NCI-H1092 treated with DMSO at 0.1 percent for 48 hours (cell line): Measurements from ENCODE around the gene NECTIN2.
"Not testable (repeated sequence)": the region's sequence is repeated elsewhere in the genome, so short reads cannot be mapped to it uniquely, and the experiment has no call there.

Experiments
- DNase-seq: peaks from one replicate; lab custom pipeline; 2025; lab: John Stamatoyannopoulos, UW

The NECTIN2 gene

DNA sequence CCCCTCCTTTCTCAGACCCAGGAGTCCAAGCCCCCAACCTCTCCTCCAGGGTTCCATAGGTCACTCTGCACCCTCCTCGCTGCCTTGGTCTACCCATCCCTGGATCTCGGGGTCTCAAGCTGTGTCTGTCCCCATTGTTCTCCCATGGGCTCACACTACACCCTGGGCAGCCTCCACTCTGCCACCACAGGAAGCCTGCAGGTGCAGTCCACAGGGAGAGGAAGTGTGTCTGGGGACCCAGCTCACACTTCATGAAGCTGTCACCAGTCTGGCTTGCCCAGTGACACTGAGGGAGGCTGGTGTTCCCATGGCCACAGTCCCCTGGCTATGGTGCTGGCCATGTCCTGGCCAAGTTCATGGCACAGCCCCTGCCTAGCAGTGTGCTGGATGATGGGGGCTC, 5.3 kb downstream of the NECTIN2 start:
- peak; percentile 2 for DNase-seq

DNA sequence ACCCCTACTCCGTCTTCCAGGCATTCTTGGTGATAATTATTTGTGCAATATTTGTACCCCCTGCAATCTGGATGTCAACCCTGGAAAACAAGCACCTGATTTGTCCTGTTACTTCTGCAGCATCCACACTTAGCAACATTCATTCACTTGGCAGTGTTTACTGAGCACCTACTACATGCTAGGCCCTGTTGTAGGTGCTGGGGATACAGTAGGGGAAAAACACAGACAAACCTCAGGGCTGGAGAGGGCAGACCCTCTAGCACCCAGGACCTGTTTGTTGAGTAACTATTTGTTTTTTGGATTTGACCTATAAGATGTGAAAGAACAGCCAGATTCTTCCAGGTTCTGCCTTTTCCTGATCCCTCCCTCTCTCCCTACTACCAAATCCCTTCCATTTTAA, 9.5 kb downstream of the NECTIN2 start:
- DNase-seq = no peak

DNA sequence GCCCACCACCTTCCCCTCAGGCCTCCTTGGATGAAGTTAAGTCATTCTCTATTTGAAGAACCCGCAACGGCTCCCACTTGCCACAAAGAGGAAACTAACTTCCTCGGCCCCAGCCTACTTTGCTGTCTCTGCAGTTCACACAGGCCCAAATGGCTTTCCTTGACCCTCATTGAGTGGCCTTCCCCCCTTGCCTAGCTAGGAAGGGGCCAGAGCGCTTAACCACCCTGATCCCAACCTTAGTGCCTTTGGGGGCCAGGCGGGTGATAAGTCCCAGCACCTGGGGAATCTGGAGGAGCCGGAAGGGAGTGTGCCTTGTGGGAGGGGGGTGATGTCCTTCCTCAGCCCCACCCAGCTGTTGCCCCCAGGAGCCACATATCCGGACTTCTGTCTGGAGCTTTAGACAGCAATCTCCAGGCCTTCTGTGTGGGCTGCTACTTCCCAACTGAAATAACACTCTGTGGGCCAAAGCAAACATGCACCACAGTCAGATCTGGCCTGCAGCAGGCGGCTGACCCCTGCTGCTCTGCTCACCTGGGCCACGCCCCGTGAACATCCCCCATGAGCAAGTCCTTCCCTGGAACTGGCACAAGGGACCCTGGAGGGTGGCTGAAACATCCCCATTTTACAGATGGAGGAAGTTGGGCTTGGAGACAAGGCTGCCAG, 10.5 kb downstream of the NECTIN2 start:
- no peak for DNase-seq

DNA sequence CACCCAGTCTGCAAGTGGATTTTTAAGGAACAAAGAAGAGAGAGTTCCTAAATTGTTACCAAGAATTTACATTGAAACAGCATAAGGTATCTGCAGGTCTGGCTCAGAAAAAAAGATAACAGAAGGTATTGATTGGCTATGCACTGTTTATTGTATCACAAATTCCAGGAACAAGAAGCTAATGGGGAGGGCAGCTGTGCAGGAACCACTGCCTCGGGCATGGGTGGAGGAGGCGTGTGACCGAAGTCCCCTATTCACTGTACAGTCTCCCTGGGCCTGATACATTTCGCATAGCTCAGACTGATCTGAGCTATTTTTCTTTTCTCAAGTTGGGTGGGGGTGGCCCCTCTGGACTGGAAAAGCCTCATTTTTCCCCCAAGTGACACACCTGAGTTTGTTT, 11.7 kb downstream of the NECTIN2 start:
- no peak for DNase-seq

DNA sequence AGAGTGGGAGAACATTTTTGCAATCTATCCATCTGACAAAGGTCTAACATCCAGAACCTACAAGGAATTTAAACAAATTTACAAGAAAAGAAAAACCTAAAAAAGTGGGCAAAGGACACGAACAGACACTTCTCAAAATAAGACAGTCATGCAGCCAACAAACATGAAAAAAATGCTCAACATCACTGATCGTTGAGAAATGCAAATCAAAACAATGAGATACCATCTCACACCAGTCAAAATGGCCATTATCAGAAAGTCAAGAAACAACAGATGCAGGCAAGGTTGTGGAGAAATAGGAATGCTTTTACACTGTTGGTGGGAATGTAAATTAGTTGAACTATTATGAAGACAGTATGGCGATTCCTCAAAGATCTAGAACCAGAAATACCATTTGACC, 15.5 kb downstream of the NECTIN2 start:
- not testable (repeated sequence) for DNase-seq

DNA sequence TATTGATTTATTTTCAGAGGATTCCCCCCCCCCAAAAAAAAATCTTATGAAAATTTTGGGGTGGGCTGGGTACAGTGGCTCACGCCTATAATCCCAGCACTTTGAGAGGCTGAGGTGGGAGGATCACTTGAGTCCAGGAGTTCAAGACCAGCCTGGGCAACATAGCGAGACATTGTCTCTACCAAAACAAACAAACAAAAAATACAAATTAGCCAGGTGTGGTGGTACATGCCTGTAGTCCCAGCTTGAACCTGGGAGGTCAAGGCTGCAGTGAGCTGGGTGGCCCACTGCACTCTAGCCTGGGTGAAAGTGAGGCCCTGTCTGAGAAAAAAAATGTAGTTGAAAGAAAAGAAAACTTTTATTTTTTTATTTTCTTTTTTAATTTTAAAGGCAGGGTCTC, 17.9 kb downstream of the NECTIN2 start:
- no peak for DNase-seq

DNA sequence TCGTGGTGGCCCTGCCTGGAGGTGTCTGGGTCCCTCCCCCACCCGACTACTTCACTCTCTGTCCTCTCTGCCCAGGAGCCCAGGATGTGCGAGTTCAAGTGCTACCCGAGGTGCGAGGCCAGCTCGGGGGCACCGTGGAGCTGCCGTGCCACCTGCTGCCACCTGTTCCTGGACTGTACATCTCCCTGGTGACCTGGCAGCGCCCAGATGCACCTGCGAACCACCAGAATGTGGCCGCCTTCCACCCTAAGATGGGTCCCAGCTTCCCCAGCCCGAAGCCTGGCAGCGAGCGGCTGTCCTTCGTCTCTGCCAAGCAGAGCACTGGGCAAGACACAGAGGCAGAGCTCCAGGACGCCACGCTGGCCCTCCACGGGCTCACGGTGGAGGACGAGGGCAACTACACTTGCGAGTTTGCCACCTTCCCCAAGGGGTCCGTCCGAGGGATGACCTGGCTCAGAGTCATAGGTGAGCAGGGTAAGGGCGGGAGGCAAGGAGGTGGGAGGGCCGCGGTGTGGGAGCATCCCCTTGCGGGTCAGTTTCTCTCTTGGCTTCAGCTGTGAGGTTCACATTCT, 19.2 kb downstream of the NECTIN2 start:
- no peak for DNase-seq

DNA sequence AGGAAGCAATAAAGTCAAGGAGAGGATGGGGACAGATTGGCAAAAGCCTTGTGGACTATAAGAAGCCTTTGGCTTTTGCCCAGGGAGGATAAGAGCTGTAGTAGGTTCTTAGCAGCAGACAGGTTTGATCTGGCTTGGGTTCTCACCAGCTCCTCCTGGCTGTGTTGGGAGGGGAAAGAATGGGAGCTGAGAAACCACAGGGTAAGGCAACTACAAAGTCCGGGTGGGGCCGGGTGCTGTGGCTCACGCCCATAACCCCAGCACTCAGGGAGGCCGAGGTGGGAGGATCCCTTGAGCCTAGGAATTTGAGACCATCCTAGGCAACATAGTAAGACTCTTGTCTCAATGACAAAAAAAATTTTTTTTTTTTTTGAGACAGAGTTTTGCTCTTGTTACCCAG, 20.6 kb downstream of the NECTIN2 start:
- DNase-seq = no peak

DNA sequence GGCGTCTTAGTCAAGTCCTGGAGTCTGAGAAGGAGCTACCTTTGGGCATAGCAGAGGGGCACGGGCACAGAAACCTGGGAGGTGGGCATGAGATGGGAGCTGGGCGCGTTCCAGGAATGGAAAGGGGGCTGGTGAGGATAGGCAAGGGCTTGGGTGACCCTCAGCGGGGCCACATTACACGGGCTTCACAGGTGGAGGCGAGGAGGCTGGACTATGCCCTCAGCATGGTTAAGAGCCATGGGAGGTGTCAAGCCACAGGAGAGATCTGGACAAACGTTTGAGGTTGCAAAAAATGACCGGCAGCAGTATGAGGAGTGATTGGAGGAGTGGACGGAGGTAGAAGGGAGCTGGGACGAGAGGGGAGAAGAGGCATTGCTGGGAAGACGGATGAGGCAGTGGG, 21.5 kb downstream of the NECTIN2 start:
- DNase-seq = no peak

DNA sequence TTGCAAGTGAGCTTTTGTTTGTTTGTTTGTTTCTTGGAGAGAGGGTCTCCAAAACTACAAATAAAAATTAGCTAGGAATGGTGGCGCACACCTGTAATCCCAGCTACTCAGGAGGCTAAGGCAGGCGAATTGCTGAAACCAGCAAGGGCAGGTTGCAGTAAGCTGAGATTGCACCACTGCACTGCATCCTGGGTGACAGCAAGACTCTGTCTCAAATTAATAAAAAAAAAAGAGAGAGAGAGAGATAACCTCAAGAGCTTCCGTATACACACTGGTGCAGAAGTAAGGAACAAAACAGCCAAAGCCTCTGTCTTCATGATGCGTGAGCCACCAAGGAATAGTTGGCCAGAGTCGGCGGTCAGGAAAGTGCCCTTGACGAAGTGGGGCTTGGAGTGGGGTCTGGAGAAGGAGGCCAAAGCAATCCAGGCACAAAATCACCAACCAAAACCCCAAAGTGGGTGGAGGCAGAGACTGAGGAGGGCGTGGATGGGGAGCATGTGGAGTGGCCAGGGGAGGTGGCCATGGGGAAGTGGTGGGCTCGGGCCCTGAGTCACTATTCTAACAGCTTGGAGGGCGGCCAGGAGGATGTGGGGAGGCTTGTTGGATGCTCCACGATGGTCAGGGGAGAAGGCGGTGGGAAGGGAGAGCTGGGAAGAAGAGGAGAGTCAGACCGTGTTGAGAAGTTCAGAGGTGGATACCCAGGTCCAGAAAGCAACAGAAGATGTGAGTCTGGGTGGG, 23.8 kb downstream of the NECTIN2 start:
- DNase-seq = no peak

DNA sequence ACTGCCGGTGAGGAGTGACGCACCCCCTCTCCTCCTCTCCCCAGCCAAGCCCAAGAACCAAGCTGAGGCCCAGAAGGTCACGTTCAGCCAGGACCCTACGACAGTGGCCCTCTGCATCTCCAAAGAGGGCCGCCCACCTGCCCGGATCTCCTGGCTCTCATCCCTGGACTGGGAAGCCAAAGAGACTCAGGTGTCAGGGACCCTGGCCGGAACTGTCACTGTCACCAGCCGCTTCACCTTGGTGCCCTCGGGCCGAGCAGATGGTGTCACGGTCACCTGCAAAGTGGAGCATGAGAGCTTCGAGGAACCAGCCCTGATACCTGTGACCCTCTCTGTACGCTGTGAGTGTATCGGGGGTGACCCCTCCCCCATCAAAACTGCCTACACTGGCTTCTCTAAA, 25.7 kb downstream of the NECTIN2 start:
- no peak for DNase-seq

DNA sequence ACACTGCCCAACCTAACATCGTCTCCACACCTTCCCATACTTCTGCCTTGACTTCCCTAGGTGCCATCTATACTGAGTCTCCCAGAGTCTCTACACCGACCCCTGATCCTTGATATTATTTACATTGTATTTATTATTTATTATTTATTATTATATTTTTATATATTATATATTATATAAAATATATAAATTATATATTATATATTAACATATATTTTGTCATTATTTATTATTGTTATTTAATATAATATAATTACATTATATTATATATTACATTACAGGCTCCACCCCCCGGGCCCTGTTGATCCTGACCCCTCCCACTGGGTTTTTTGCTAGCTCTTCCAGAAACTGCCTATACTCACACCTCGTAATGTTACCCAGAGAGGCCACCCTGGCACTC, 26.6 kb downstream of the NECTIN2 start:
- no peak for DNase-seq

DNA sequence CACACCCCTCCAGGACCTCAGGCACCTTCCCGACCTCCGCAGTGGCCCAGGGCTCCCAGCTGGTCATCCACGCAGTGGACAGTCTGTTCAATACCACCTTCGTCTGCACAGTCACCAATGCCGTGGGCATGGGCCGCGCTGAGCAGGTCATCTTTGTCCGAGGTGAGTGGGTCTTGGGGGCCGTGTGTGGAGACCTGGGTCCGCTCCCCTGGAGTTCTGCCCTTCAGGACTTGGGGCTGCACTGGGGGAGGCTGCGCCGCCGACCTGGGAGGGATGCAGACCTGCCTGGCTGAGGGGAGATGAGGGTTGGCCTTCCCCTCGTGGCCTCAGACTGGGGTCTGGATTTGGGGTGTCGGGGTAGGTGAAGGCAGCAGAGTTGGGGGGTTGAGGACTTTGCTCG, 28.2 kb downstream of the NECTIN2 start:
- DNase-seq = no peak

DNA sequence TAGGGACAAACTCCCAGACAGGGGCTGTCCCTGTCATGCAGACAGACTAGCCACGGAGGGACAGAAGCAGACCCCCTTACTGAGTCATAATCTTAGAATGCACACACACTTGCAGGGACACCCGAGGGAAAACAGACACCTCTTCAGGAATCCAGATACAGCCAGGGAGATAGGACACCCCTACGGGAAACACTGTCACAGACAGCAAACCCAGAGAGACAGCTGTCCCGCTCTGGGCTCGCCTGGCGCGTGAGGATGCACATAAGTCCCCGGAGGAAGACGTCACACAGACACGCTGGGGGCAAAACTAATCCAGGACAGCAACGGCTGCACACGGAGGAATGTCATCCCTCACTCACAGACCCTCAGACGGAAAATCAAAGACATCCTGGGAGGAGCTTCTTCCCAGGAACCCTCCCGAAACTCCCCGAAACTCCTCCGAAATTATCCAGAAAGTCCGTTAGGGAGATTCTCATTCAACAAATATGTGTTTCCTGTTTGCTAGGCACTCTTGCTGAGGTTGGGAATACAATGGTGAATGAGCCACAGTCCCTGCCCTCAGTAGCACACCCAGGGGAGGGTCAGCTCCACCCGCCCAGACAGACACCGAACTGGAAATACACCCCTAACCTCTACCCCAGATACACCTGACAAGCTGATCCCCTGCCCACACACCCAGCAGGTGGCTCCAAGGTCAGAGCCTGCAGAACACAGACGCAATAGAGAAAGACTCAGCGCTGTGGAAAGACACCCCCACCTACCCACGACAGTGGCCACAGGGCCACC, 29.8 kb downstream of the NECTIN2 start:
- no peak for DNase-seq

DNA sequence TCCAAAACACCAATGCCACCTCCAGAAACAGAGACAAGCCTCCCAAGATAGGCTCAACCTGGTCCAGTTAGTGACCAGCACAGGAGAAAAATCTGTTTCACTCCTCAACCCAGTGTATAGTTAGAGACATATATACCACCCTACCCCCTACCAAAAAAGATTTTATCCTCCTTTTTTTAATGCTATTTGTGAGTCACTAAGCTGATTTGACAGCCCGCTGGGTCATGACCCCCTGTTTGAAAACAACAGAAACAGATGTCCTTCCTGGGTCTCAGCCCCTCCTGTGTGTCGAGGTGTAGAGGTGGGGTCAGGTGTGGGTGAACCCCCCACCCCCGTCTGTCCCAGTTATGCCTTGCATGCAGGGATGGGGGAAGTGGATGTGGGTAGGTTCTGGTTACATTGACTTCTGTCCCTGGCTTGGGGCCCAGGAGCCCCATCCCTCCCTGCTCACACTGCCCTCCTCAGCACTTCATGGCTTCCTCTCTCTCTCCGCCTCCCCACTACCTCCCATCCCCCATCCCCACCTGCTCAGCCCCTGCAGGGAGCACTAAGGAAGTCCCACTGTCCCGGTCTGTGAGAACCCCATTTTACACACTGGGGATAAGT, 30.9 kb downstream of the NECTIN2 start:
- peak; percentile 16 for DNase-seq

DNA sequence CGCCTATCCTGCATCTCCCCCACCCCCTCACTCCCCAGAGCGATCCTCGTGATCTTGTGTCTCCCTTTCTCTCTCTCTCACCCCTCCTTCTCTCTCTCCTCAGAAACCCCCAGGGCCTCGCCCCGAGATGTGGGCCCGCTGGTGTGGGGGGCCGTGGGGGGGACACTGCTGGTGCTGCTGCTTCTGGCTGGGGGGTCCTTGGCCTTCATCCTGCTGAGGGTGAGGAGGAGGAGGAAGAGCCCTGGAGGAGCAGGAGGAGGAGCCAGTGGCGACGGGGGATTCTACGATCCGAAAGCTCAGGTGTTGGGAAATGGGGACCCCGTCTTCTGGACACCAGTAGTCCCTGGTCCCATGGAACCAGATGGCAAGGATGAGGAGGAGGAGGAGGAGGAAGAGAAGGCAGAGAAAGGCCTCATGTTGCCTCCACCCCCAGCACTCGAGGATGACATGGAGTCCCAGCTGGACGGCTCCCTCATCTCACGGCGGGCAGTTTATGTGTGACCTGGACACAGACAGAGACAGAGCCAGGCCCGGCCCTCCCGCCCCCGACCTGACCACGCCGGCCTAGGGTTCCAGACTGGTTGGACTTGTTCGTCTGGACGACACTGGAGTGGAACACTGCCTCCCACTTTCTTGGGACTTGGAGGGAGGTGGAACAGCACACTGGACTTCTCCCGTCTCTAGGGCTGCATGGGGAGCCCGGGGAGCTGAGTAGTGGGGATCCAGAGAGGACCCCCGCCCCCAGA, 32.2 kb downstream of the NECTIN2 start:
- DNase-seq = no peak

DNA sequence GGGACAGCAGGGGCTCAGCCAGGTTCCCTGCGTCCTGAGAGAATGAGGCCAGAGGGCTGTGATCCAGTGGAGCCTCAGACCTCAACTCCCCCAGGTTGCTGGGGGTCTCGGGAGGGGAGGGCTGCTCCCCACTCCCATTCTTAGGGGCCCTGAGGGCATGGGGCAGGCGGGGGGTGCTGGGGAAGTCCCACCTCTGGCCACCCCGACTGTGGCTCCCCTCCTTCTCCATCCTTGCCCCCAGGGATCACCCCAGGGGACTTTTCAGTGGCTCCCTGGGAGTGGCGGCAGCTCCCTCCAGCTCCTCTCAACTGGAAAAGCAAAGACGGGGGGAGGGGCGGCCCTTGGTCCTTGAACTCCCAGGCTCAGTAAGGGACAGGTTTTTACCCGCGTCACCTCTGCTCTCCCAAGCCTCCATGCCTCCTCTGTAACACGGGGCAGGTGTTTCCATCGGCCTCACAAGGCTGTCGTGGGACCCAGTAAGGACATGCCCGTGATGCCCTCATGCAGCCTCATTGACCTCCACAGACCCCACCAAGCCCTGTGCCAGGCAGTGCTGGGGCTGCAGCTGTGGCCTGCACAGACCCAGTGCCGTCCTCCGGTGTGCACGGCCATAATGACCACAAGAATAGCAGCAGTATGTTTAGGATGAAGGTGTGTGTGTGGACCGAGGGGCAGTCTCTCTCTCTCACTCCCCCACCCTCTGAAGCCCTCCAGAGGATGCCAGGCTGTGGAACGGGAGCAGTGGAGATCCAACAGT, 33.4 kb downstream of the NECTIN2 start:
- DNase-seq = no peak

DNA sequence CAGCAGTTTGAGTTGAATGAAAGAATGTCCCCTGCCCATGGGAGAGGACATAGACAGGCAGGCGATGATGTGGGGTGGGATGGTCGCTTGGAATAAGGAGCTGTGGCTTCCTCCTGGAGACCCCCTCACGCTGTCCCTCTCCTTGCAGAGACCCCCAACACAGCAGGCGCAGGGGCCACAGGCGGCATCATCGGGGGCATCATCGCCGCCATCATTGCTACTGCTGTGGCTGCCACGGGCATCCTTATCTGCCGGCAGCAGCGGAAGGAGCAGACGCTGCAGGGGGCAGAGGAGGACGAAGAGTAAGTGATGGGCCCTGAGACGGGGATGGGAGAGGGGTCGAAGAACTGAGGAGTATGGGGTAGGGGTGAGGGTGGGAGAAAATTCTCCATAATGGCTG, 36.0 kb downstream of the NECTIN2 start:
- DNase-seq = no peak

DNA sequence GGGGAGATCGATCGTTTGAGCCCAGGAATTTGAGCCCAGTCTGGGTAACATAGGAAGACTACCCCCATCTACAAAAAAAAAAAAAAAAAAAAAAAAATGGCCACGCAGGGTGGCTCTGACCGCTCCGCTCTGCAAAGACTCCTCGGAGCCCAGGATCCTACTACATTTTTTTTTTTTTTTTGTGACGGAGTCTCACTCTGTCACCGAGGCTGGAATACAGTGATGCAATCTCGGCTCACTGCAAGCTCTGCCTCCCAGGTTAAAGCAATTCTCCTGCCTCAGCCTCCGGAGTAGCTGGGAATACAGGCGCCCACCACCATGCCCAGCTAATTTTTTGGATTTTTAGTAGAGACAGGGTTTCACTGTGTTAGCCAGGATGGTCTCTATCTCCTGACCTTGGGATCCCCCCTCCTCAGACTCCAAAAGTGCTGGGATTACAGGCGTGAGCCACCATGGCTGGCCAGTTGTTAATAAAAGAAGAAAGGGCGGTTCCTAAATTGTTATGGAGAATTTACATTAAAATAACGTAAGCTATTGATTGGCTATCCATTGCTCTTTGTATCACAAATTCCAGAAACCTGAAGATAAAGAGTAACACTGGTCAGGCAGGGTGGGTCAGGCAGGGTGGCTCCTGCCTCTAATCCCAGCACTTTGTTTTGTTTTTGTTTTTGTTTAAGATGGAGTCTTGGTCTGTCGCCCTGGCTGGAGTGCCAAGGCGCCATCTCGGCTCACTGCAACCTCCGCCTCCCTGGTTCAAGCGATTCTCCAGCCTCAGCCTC, 36.7 kb downstream of the NECTIN2 start:
- not testable (repeated sequence) for DNase-seq

DNA sequence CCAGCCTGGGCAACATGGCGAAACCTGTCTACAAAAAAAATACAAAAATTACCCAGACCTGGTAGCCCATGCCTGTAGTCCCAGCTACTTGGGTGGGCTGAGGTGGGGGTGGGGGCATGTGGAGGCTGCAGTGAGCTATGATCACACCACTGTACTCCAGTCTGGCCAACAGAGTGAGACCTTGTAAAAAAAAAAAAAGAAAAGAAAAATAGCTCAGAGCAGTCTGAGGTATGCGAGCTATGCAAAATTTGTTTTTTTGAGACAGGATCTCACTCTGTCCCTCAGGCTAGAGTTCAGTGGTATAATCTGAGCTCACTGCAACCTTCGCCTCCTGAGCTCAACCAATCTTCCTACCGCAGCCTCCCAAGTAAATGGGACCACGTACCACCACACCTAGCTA, 37.8 kb downstream of the NECTIN2 start:
- DNase-seq = no peak
